ENCODE results near the gene RCAN1.

The RCAN1 gene

GRCh38 chr21:34630536-34631143 is 15.7 kb upstream of the RCAN1 start:
- no CpG with 5 or more reads among the region's 6 CpGs for WGBS (ENCODE audit: extremely low coverage, insufficient coverage, insufficient read length)
- DNase-seq: peak in 1 of 2 donors; percentile 78
- H2BK5ac ChIP-seq (ENCODE audit: low read depth, low read length, poor library complexity): no peak overlapping the region
- H3K79me2 ChIP-seq (ENCODE audit: control insufficient read depth, insufficient read depth, low read length, poor library complexity): no peaks in the 10 kb centered on the region
- no peaks in the 10 kb centered on the region for H3K79me1 ChIP-seq (ENCODE audit: low read length)
- H3K4me1 ChIP-seq (ENCODE audit: control insufficient read depth in 1 of 2, insufficient read depth in 2 of 2, low read length in 2 of 2): no peaks in the 10 kb centered on the region
- no peak overlapping the region for H3K18ac ChIP-seq (ENCODE audit: low read length)
- H3K9ac ChIP-seq (ENCODE audit: low read length): no peak overlapping the region
- H2BK120ac ChIP-seq (ENCODE audit: insufficient read depth, low read length, poor library complexity): no peak overlapping the region
- H3K23ac ChIP-seq (ENCODE audit: low read length): no peak overlapping the region
- H4K12ac ChIP-seq (ENCODE audit: low read depth, low read length): no peak overlapping the region
- H3K9me3 ChIP-seq (ENCODE audit: insufficient read depth, low read depth, low read length): no peaks in the 10 kb centered on the region
- no peak overlapping the region for H3K4me3 ChIP-seq (ENCODE audit: low read depth, low read length)
- H2AK5ac ChIP-seq (ENCODE audit: low read length): no peak overlapping the region
- no peak overlapping the region for H4K8ac ChIP-seq (ENCODE audit: low read depth, low read length)
- no peak overlapping the region for H3K4me2 ChIP-seq (ENCODE audit: low read length)
- no peaks in the 10 kb centered on the region for H3K27me3 ChIP-seq (ENCODE audit: insufficient read depth, low read length)
- H4K91ac ChIP-seq (ENCODE audit: low read depth, low read length): no peak overlapping the region
- no peaks in the 10 kb centered on the region for H3K36me3 ChIP-seq (ENCODE audit: control insufficient read depth in 1 of 2, insufficient read depth in 2 of 2, low read length in 2 of 2)
- no peak overlapping the region for H2AFZ ChIP-seq (ENCODE audit: insufficient read depth, low read length, poor library complexity)
- no peak overlapping the region for H2BK12ac ChIP-seq (ENCODE audit: low read length)
- H3K14ac ChIP-seq (ENCODE audit: low read length): no peak overlapping the region
- no peak overlapping the region for H3K27ac ChIP-seq (ENCODE audit: low read depth, low read length)
- no peak overlapping the region for H3K4ac ChIP-seq (ENCODE audit: low read depth, low read length)

GRCh38 chr21:34626131-34626530 is 11.2 kb upstream of the RCAN1 start:
- H3K27ac ChIP-seq (ENCODE audit: low read depth, low read length): no peak overlapping the region
- no peak overlapping the region for H3K4me3 ChIP-seq (ENCODE audit: low read depth, low read length)
- no peak overlapping the region for H3K4me2 ChIP-seq (ENCODE audit: low read length)
- no peaks in the 10 kb centered on the region for H3K36me3 ChIP-seq (ENCODE audit: control insufficient read depth in 1 of 2, insufficient read depth in 2 of 2, low read length in 2 of 2)
- no peaks in the 10 kb centered on the region for H3K79me1 ChIP-seq (ENCODE audit: low read length)
- no peaks in the 10 kb centered on the region for H3K9me3 ChIP-seq (ENCODE audit: insufficient read depth, low read depth, low read length)
- H3K4me1 ChIP-seq (ENCODE audit: control insufficient read depth in 1 of 2, insufficient read depth in 2 of 2, low read length in 2 of 2): no peaks in the 10 kb centered on the region
- no CpG with 5 or more reads among the region's 8 CpGs for WGBS (ENCODE audit: extremely low coverage, insufficient coverage, insufficient read length)
- no peak overlapping the region for H4K91ac ChIP-seq (ENCODE audit: low read depth, low read length)
- no peaks in the 10 kb centered on the region for H3K79me2 ChIP-seq (ENCODE audit: control insufficient read depth, insufficient read depth, low read length, poor library complexity)
- H3K4ac ChIP-seq (ENCODE audit: low read depth, low read length): no peak overlapping the region
- no peak overlapping the region for H2AFZ ChIP-seq (ENCODE audit: insufficient read depth, low read length, poor library complexity)
- H2BK5ac ChIP-seq (ENCODE audit: low read depth, low read length, poor library complexity): no peak overlapping the region
- no peak overlapping the region for H3K23ac ChIP-seq (ENCODE audit: low read length)
- H4K8ac ChIP-seq (ENCODE audit: low read depth, low read length): no peak overlapping the region
- H3K9ac ChIP-seq (ENCODE audit: low read length): no peak overlapping the region
- H3K27me3 ChIP-seq (ENCODE audit: insufficient read depth, low read length): no peaks in the 10 kb centered on the region
- H4K12ac ChIP-seq (ENCODE audit: low read depth, low read length): no peak overlapping the region
- H3K18ac ChIP-seq (ENCODE audit: low read length): no peak overlapping the region
- H2BK120ac ChIP-seq (ENCODE audit: insufficient read depth, low read length, poor library complexity): no peak overlapping the region
- H2AK5ac ChIP-seq (ENCODE audit: low read length): no peak overlapping the region
- no peak overlapping the region for H2BK12ac ChIP-seq (ENCODE audit: low read length)
- no peak overlapping the region for H3K14ac ChIP-seq (ENCODE audit: low read length)
- no peak for DNase-seq

- no peak overlapping the region for H2AFZ ChIP-seq (ENCODE audit: insufficient read depth, low read length, poor library complexity)
- H3K14ac ChIP-seq (ENCODE audit: low read length): no peak overlapping the region
- H2BK120ac ChIP-seq (ENCODE audit: insufficient read depth, low read length, poor library complexity): no peak overlapping the region
- H3K9me3 ChIP-seq (ENCODE audit: insufficient read depth, low read depth, low read length): no peaks in the 10 kb centered on the region
- H3K4ac ChIP-seq (ENCODE audit: low read depth, low read length): no peak overlapping the region
- H3K9ac ChIP-seq (ENCODE audit: low read length): no peak overlapping the region
- H3K4me3 ChIP-seq (ENCODE audit: low read depth, low read length): no peak overlapping the region
- H3K4me2 ChIP-seq (ENCODE audit: low read length): no peak overlapping the region
- WGBS (ENCODE audit: extremely low coverage, insufficient coverage, insufficient read length): no CpG with 5 or more reads among the region's 6 CpGs
- H2BK12ac ChIP-seq (ENCODE audit: low read length): no peak overlapping the region
- no peaks in the 10 kb centered on the region for H3K36me3 ChIP-seq (ENCODE audit: control insufficient read depth in 1 of 2, insufficient read depth in 2 of 2, low read length in 2 of 2)
- H3K4me1 ChIP-seq (ENCODE audit: control insufficient read depth in 1 of 2, insufficient read depth in 2 of 2, low read length in 2 of 2): no peaks in the 10 kb centered on the region
- H3K27me3 ChIP-seq (ENCODE audit: insufficient read depth, low read length): no peaks in the 10 kb centered on the region
- H3K27ac ChIP-seq (ENCODE audit: low read depth, low read length): no peak overlapping the region
- no peak overlapping the region for H4K91ac ChIP-seq (ENCODE audit: low read depth, low read length)
- H3K79me2 ChIP-seq (ENCODE audit: control insufficient read depth, insufficient read depth, low read length, poor library complexity): no peaks in the 10 kb centered on the region
- H2AK5ac ChIP-seq (ENCODE audit: low read length): no peak overlapping the region
- H2BK5ac ChIP-seq (ENCODE audit: low read depth, low read length, poor library complexity): no peak overlapping the region
- H3K18ac ChIP-seq (ENCODE audit: low read length): no peak overlapping the region
- no peak overlapping the region for H4K8ac ChIP-seq (ENCODE audit: low read depth, low read length)
- no peaks in the 10 kb centered on the region for H3K79me1 ChIP-seq (ENCODE audit: low read length)
- H3K23ac ChIP-seq (ENCODE audit: low read length): no peak overlapping the region
- DNase-seq: no peak
- no peak overlapping the region for H4K12ac ChIP-seq (ENCODE audit: low read depth, low read length)
These were observed 10.2 kb upstream of the RCAN1 start for GRCh38 chr21:34625030-34625593.

GRCh38 chr21:34623516-34623915 is 8.6 kb upstream of the RCAN1 start:
- no peak overlapping the region for H3K18ac ChIP-seq (ENCODE audit: low read length)
- no peak overlapping the region for H3K14ac ChIP-seq (ENCODE audit: low read length)
- H3K9me3 ChIP-seq (ENCODE audit: insufficient read depth, low read depth, low read length): no peaks in the 10 kb centered on the region
- H2AK5ac ChIP-seq (ENCODE audit: low read length): no peak overlapping the region
- no peak overlapping the region for H3K27ac ChIP-seq (ENCODE audit: low read depth, low read length)
- H3K79me2 ChIP-seq (ENCODE audit: control insufficient read depth, insufficient read depth, low read length, poor library complexity): no peaks in the 10 kb centered on the region
- H4K91ac ChIP-seq (ENCODE audit: low read depth, low read length): no peak overlapping the region
- no peaks in the 10 kb centered on the region for H3K27me3 ChIP-seq (ENCODE audit: insufficient read depth, low read length)
- WGBS (ENCODE audit: extremely low coverage, insufficient coverage, insufficient read length): no CpG with 5 or more reads among the region's 4 CpGs
- no peak overlapping the region for H2AFZ ChIP-seq (ENCODE audit: insufficient read depth, low read length, poor library complexity)
- no peak for DNase-seq
- H3K4me3 ChIP-seq (ENCODE audit: low read depth, low read length): no peak overlapping the region
- H3K23ac ChIP-seq (ENCODE audit: low read length): no peak overlapping the region
- no peak overlapping the region for H2BK12ac ChIP-seq (ENCODE audit: low read length)
- H2BK120ac ChIP-seq (ENCODE audit: insufficient read depth, low read length, poor library complexity): no peak overlapping the region
- H3K36me3 ChIP-seq (ENCODE audit: control insufficient read depth in 1 of 2, insufficient read depth in 2 of 2, low read length in 2 of 2): no peaks in the 10 kb centered on the region
- no peak overlapping the region for H4K8ac ChIP-seq (ENCODE audit: low read depth, low read length)
- H2BK5ac ChIP-seq (ENCODE audit: low read depth, low read length, poor library complexity): no peak overlapping the region
- H4K12ac ChIP-seq (ENCODE audit: low read depth, low read length): no peak overlapping the region
- no peak overlapping the region for H3K4ac ChIP-seq (ENCODE audit: low read depth, low read length)
- H3K4me1 ChIP-seq (ENCODE audit: control insufficient read depth in 1 of 2, insufficient read depth in 2 of 2, low read length in 2 of 2): no peaks in the 10 kb centered on the region
- no peak overlapping the region for H3K4me2 ChIP-seq (ENCODE audit: low read length)
- no peaks in the 10 kb centered on the region for H3K79me1 ChIP-seq (ENCODE audit: low read length)
- no peak overlapping the region for H3K9ac ChIP-seq (ENCODE audit: low read length)

All from trophoblast cell (in vitro differentiated cells and primary cell).